ENCODE results near the gene UCHL5.
"Not testable (repeated sequence)": the region's sequence is repeated elsewhere in the genome, so short reads cannot be mapped to it uniquely, and the experiment has no call there.

The UCHL5 gene

GRCh38 chr1:193005785-193006184 is 53.4 kb downstream of the UCHL5 start:
- DNase-seq = no peak

GRCh38 chr1:192998536-192998935 is 60.6 kb downstream of the UCHL5 start:
- DNase-seq = no peak

- DNase-seq = no peak
Observed at GRCh38 chr1:192994141-192994540, 65.0 kb downstream of the UCHL5 start.

- DNase-seq = no peak
Observed at GRCh38 chr1:192993426-192994085, 65.6 kb downstream of the UCHL5 start.

GRCh38 chr1:192986748-192987334 is 72.3 kb downstream of the UCHL5 start:
- not testable (repeated sequence) for DNase-seq

GRCh38 chr1:192986110-192986747 is 72.9 kb downstream of the UCHL5 start:
- peak; percentile 81 for DNase-seq

GRCh38 chr1:192984080-192984479 is 75.1 kb downstream of the UCHL5 start:
- peak; percentile 17 for DNase-seq

GRCh38 chr1:192983349-192983980 is 75.7 kb downstream of the UCHL5 start:
- DNase-seq = peak; percentile 66

- no peak for DNase-seq
Observed at GRCh38 chr1:192980856-192981255, 78.3 kb downstream of the UCHL5 start.

- not testable (repeated sequence) for DNase-seq
Observed at GRCh38 chr1:192980334-192980733, 78.8 kb downstream of the UCHL5 start.

GRCh38 chr1:192979542-192979941 is 79.6 kb downstream of the UCHL5 start:
- no peak for DNase-seq

GRCh38 chr1:192978195-192978710 is 80.9 kb downstream of the UCHL5 start:
- no peak for DNase-seq

GRCh38 chr1:192977089-192977706 is 82.0 kb downstream of the UCHL5 start:
- DNase-seq = no peak

- no peak for DNase-seq
Observed at GRCh38 chr1:192976576-192976975, 82.6 kb downstream of the UCHL5 start.

- DNase-seq = no peak
Observed at GRCh38 chr1:192974701-192975100, 84.5 kb downstream of the UCHL5 start.

GRCh38 chr1:192973988-192974387 is 85.2 kb downstream of the UCHL5 start:
- no peak for DNase-seq

- no peak for DNase-seq
Observed at GRCh38 chr1:192973202-192973601, 86.0 kb downstream of the UCHL5 start.

GRCh38 chr1:192969091-192969490 is 90.1 kb downstream of the UCHL5 start:
- no peak for DNase-seq

GRCh38 chr1:192968323-192968722 is 90.8 kb downstream of the UCHL5 start:
- DNase-seq = no peak

GRCh38 chr1:192967901-192968300 is 91.3 kb downstream of the UCHL5 start:
- no peak for DNase-seq

GRCh38 chr1:192967211-192967877 is 91.8 kb downstream of the UCHL5 start:
- no peak for DNase-seq

GRCh38 chr1:192966073-192966472 is 93.1 kb downstream of the UCHL5 start:
- DNase-seq = no peak

GRCh38 chr1:192962901-192963300 is 96.3 kb downstream of the UCHL5 start:
- DNase-seq = no peak
